Liver (tissue), 3 donors: ENCODE results near the gene PRIMA1.

ENCODE experiments used
- CTCF ChIP-seq: fragments of 150-350 bp; IDR thresholded peaks from 2 replicates; pipeline ENCODE4 v1.5.1; 2017; ENCODE audit warnings: improper control_type of control experiment, low read depth, low read length; ENCODE audit not compliant: missing input control
- GABPA ChIP-seq, 2 donors: IDR thresholded peaks in 1 of 2; conservative IDR thresholded peaks in 1 of 2; 2 replicates each; pipeline ENCODE4 v1.6.1; 2016; ENCODE audit warnings: antibody characterized with exemption in 2 of 2, mild to moderate bottlenecking in 1 of 2, moderate library complexity in 1 of 2
- ZBTB33 ChIP-seq: IDR thresholded peaks from 2 replicates; pipeline ENCODE4 v1.6.1; 2016; ENCODE audit warnings: antibody characterized with exemption
- donor health status: healthy.
- donor health status: healthy.

DNA sequence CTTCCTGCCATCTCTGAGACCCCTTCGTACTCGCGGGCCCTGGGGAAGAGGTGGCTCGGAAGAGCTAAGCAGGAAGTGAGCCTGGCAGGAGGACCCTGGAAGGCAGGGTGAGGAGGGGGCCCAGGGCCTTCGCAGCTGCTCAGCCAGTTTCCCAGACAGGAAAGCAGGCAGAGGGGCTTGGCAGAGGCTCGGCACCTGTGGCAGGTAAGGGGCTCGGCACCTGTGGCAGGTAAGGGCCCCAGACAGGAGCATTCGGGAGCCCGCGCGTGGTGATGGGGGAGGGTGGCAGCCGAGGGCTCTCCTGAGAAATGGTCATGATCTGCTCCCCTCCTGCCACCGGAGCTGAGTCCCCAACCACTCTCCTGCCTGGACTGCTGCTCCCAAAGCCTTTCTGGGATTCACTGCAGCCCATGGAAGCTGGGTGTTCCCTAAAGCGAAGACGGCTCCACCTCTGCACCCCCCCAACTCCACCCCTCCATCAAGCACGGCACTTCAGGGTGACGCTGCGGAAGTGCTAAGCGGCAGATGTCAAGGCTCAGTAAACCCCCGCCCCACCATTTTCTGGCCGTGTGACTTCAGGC is 63.2 kb downstream of the PRIMA1 start:
- TF ChIP-seq CTCF (no peak), GABPA (IDR thresholded peaks at IDR 0.05 in 1 of 2, conservative IDR thresholded peaks at IDR 0.05 in 1 of 2) (no peak), ZBTB33 (no peak)
